ENCODE data around the gene BCAS3.

GRCh38 chr17:61333136-61333535, 655.5 kb downstream of the BCAS3 start:
- TF ChIP-seq TEAD4 (IDR thresholded peaks at IDR 0.05) (no peak), TCF12 (IDR thresholded peaks at IDR 0.05; ENCODE audit: low read depth) (no peak), YY1 (IDR thresholded peaks at IDR 0.05; ENCODE audit: low read depth) (no peak), EGR1 (IDR thresholded peaks at IDR 0.05) (no peak), USF1 (IDR thresholded peaks at IDR 0.05) (no peak), RAD21 (IDR thresholded peaks at IDR 0.05; ENCODE audit: low read depth) (no peak), FOXM1 (IDR thresholded peaks at IDR 0.05; ENCODE audit: borderline replicate concordance, low read depth) (no peak), MAX (IDR thresholded peaks at IDR 0.05) (no peak), REST (IDR thresholded peaks at IDR 0.05; ENCODE audit: low read depth) (no peak), TAF1 (IDR thresholded peaks at IDR 0.05; ENCODE audit: low read depth) (no peak), CREB1 (IDR thresholded peaks at IDR 0.05; ENCODE audit: low read depth) (no peak), CEBPB (IDR thresholded peaks at IDR 0.05) (no peak)

All from Ishikawa (cell line).